Smooth muscle cell of trachea (primary cell): Measurements from ENCODE around the gene ZBTB39. TPM values are rescaled to one million over a fixed set of nuclear protein-coding genes. Genes with fewer than 3 reads are reported as not detected.

Experiments used
- total RNA-seq: library from RNA; depleted of rRNA; stranded (reverse); fragments of >200 nt; gene quantifications from 2 replicates; pipeline ENCODE4 v1.2.1, GENCODE V29; 2014

ZBTB39 gene
- 3.5 and 5.0 TPM in 2 replicates for total RNA-seq

DNA sequence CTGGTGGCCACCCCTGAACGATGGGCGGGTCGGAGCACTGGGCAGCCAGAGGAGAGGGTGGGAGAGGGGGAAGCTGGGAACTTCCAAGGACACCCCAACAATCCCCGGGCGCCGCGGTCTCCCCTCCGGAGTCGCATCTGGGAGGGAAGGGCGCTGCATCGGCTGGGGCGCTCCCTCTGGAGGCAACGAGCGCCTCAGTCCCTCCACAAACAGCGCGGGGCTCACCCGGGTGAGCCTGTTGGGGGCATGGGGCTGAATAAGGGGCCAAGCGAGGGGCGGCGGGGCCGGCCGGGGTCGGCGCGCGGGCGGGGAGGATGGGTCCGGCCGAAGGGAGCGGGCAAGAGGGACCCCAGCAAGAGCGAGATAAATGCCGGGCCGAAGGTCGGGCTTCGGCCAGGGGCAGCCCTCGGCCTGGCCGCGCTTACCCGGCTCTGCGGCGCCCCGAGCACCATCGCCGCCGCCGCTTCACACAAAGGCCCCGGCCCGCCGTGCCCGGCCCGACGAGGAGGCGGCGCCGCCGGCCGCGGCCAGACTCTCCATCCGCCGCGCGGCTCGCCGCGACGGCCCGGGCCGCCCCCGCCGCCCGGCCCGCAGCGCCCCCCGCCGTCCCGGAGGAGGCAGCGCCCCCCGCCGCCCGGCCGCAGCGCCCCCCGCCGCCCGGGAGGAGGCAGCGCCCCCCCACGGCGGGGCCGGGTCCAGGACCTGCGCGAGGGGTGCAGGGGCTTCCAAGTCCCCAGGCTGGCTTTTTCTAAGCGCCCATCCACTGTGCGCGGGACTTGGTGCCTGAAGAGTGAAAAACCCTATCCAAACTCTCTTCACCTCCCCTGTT lies at the start of gene ZBTB39:
Gene ZBTB39 (minus strand): TSS at position 567 of the 829 bp plus-strand sequence. CDS start 1,629 bp downstream, outside the sequence.

GRCh38 chr12:57049890-57050289 lies 43.5 kb upstream of the ZBTB39 start, which contains the start of gene MYO1A:
Gene MYO1A, minus strand, starts transcription at chr12:57050129. Its CDS starts 1,806 bp downstream, at chr12:57048323.

DNA sequence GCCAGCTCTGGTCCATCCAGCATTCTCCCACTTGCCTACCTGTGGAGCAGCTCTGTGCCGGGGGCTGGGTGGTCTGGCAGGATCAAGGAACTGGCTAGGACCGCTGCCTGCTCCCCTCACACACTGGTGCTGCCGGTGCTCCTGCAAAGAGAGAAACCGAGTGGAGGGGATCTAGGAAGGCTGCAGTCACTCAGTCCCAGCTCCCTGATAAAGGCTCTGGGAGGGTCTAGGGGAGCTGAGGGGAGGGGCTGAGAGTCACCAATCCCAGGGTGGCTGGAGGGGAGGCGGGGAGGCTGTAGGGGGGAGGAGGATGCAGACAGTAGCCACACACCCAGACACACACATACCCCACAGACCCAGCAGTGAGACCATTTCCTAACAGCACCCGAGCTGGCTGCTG lies 10.0 kb upstream of the ZBTB39 start, which contains the start of gene TAC3:
Gene TAC3 (minus strand): TSS at position 182 of the 400 bp plus-strand sequence. CDS start 732 bp downstream, outside the sequence.

DNA sequence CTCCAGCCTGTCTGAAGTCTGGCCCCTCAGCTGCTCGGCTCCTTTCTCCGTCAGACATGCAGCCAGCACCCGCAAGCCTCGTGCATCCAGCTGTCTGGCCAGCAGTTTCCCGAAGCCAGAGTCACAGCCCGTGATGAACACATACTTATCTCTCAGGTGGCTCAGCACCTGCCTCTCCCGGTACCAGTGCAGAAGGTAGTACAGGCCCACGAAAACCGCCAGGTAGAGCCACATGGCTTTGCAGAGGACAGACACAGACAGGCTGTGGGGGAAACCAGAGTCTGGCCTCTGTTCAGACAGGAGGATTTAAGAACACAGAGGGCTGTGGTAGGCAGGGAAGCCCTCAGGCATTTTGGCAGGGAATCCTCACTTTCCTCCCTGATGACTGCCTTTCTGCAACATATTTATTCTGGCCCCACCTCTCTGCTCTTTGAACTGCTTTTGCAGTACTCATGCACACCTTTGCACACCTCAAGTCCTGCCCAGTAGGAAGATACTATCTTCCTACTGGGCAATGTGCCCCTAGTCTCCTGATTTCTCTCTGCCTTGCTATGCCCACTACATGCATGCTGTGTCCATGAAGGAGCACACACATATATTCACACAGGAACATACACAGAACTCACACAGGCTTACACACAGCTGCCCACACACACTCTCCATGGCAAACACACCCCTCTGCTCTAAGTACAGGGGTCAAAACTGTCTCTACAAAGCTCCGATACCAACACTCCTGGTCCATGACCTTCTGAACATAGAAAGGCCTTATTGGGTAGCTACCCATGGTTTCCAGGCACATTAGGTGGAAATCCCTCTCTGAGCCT lies 48.9 kb downstream of the ZBTB39 start, which contains the start of gene RDH16:
Gene RDH16 (minus strand): TSS at position 380 of the 824 bp plus-strand sequence. CDS start 146 bp downstream, at position 234.

Other genes starting within 250 kb of the ZBTB39 start
- 0.33 and 0.44 TPM in 2 replicates for gene HSD17B6, start 243.2 kb downstream of the ZBTB39 start, total RNA-seq
- gene SDR9C7, start 72.1 kb downstream of the ZBTB39 start, total RNA-seq = 0.15 TPM in 1 of 2 replicates, not detected in the other
- gene RDH16, start 48.9 kb downstream of the ZBTB39 start, total RNA-seq = 0.15 and 0.17 TPM in 2 replicates
- 0.33 TPM in 1 of 2 replicates, not detected in the other for gene TAC3, start 10.0 kb upstream of the ZBTB39 start, total RNA-seq
- not detected in 2 replicates for gene MYO1A, start 43.6 kb upstream of the ZBTB39 start, total RNA-seq
- gene NEMP1, start 72.2 kb upstream of the ZBTB39 start, total RNA-seq = 7.9 and 14.5 TPM in 2 replicates
- gene NAB2, start 82.6 kb upstream of the ZBTB39 start, total RNA-seq = 45.5 and 72.9 TPM in 2 replicates
- gene STAT6, start 104.8 kb upstream of the ZBTB39 start, total RNA-seq = 111 and 149 TPM in 2 replicates
- 535 and 1,024 TPM in 2 replicates for gene LRP1, start 121.9 kb upstream of the ZBTB39 start, total RNA-seq
- not detected in 2 replicates for gene LRP1-AS, start 141.1 kb upstream of the ZBTB39 start, total RNA-seq
- gene NXPH4, start 210.2 kb upstream of the ZBTB39 start, total RNA-seq = 3.2 and 3.5 TPM in 2 replicates
- 200 and 211 TPM in 2 replicates for gene SHMT2, start 223.2 kb upstream of the ZBTB39 start, total RNA-seq
- gene STAC3, start 244.6 kb upstream of the ZBTB39 start, total RNA-seq = 1.3 TPM in 1 of 2 replicates, not detected in the other